ENCODE results near the gene GNMT.

Gene GNMT

DNA sequence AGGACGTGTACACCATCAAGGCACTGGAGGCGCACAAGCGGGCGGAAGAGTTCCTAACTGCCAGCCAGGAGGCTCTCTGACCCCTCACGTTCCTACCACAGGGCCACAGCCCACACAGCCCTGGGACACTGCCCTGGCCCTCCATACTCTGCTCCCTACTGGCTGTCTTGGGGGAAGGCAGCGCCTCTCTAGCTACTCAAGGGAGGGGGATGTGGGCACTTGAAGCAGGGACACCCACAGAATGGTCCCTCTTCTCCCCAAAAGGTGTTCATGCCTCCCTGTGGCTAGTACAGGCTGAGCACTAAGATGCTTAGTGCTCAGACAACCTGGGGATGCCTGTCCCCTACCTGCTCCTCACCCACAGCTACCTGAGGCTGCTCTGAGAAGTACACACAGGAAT, 50.7 kb downstream of the GNMT start:
- Mint-ChIP-seq H3K4me1 (peaks cover 55% of the 10 kb centered on the region), H3K27ac (peak overlapping the region in 1 of 2 donors; percentile 86), H3K9me3 (no peaks in the 10 kb centered on the region), H3K4me3 (no peak overlapping the region), H3K27me3 (no peaks in the 10 kb centered on the region)
- no peak for DNase-seq
- ATAC-seq = no peak

DNA sequence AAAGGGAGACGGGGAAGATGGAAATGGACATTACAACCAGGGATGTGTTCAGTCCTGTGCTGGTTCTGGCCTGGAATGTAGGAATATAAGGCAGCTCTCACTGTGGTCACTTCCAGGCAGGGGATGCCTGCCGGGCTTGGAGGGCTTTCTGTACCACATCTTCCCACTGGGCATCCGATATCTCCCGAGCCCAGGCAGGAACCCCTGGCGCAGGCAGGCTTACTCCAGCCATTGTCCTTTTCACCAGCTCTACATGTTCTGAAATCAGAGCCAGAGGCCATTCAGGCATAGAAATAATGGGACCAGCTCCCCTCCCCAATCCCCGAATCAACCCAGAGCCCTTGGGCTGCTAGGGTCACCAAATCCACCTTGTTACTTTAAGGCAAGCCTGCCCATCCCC, 51.8 kb downstream of the GNMT start:
- Mint-ChIP-seq H3K9me3 (no peaks in the 10 kb centered on the region), H3K27me3 (no peaks in the 10 kb centered on the region), H3K4me1 (peaks cover 67% of the 10 kb centered on the region), H3K4me3 (peak overlapping the region; percentile 93 to 97), H3K27ac (peak overlapping the region; percentile 12 to 77)
- ATAC-seq = no peak
- no peak for DNase-seq

DNA sequence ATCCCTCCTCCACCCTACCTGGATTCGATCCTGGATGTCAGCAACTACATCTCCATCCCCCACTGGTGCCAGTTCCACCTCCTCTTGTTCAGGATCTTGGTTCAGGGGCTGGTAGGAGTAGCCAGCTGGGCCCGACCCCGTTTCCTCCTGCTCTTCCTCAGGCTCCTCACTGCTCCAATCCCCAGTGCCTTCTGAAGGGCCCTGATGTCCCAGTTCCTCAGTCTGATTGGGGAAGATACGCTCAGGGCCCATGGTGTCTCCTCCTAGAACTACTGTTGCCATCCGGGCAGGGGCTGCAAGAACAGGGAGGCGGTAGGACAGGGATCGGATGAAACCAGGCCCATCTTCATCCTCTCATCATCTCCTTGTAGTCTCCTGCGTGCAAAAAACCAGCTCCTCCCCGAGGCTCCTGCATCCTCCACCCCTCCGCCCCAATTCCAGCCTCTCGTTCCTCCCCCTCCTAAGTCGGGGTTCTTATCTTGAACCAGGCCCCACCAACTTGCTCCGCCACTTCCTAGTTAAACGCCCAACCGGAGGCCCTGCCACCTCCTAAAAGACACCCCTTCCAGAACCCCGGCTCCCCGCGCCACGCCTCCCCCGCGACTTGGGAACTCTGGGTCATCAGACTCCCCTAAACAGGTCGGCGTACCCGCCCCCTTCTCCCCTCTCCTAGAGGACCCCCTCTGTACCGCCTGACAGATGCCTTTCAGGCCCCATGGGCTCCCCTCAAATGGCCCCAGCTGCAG, 52.7 kb downstream of the GNMT start:
- Mint-ChIP-seq H3K27ac (peak overlapping the region; percentile 93 to 97), H3K4me1 (peaks cover 76% of the 10 kb centered on the region), H3K9me3 (no peaks in the 10 kb centered on the region), H3K27me3 (no peaks in the 10 kb centered on the region), H3K4me3 (peak overlapping the region; percentile 93 to 97)
- no peak for DNase-seq
- ATAC-seq = no peak

Data from stimulated activated naive CD8-positive, alpha-beta T cell treated with anti-CD3 and anti-CD28 coated beads, Interleukin-15, amount 100 ng/mL, for 72 hours (primary cell).